ENCODE data around the gene CUBN. TPM values are rescaled to one million over a fixed set of nuclear protein-coding genes. Genes with fewer than 3 reads are reported as not detected.
A peak's percentile ranks its signal among the peaks of the same experiment; 100 is the strongest.

CUBN gene
- total RNA-seq, 1 experiment from 2014 or later = not detected

DNA sequence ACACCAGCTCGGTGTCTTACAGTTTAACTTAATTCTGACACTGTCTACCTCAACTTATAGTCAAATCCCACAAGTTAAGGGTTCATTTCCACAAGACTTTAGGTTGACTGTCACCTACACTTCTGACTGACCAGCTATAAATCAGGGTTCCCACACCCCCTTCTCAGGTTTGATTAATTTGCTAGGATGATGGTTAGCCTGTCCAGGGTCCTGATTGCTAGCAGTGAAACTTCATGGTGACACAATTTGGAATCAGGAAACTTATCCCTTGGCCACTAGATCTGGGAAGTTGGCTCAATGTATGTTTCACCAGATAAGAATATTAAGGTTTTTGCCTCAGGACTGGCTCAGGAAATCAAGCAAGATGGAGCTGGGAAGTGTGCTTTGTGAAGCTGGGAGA, 309.6 kb downstream of the CUBN start:
- Histone ChIP-seq H3K9me2 (replicated peaks; ENCODE audit: insufficient read depth, low read length) (no peaks in the 10 kb centered on the region), H3K27me3 (ENCODE audit: low read length) (no peaks in the 10 kb centered on the region), H3K79me2 (ENCODE audit: low read length) (peaks cover 19% of the 10 kb centered on the region), H3K36me3 (ENCODE audit: insufficient read depth, low read length) (no peaks in the 10 kb centered on the region; the same call in 1 of the 2 replicates), H3K27ac (ENCODE audit: low read length) (no peak overlapping the region), H3K4me2 (ENCODE audit: low read depth, low read length, poor library complexity, severe bottlenecking) (no peak overlapping the region), H3K4me1 (ENCODE audit: low read length) (peaks cover 20% of the 10 kb centered on the region), H3K4me3 (ENCODE audit: low read length) (no peak overlapping the region), H4K20me1 (ENCODE audit: insufficient read depth, low read depth, low read length) (no peaks in the 10 kb centered on the region), H3K9me3 (ENCODE audit: low read length) (peaks cover 11% of the 10 kb centered on the region), H2AFZ (ENCODE audit: low read length) (no peak overlapping the region), H3K9ac (ENCODE audit: low read length) (no peak overlapping the region)
- DNase-seq = no peak

DNA sequence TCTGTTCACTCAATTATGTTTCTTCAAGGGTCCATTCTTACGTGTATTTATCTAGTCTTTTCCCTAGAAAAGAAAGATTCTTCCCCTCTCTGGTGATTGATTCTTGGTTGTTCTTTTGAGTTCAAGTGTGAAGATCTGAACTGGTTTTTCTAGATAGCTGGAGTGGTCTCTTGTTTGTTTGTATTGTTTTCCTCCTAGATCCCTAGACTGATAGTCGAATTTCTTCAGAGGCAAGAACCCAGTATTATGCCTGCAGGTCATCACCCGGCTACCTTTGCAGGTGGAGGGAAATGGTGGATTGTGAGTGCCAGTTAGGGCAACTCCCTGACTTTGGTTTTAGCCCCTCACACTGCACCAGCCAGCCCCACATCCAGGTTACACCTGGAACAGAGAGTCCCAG, 310.2 kb downstream of the CUBN start:
- Histone ChIP-seq H3K36me3 (ENCODE audit: insufficient read depth, low read length) (no peaks in the 10 kb centered on the region; the same call in 1 of the 2 replicates), H3K4me2 (ENCODE audit: low read depth, low read length, poor library complexity, severe bottlenecking) (no peak overlapping the region), H4K20me1 (ENCODE audit: insufficient read depth, low read depth, low read length) (no peaks in the 10 kb centered on the region), H3K27ac (ENCODE audit: low read length) (no peak overlapping the region), H3K9ac (ENCODE audit: low read length) (no peak overlapping the region), H3K27me3 (ENCODE audit: low read length) (no peaks in the 10 kb centered on the region), H3K4me3 (ENCODE audit: low read length) (no peak overlapping the region), H3K79me2 (ENCODE audit: low read length) (peaks cover 25% of the 10 kb centered on the region), H2AFZ (ENCODE audit: low read length) (no peak overlapping the region), H3K9me3 (ENCODE audit: low read length) (peaks cover 11% of the 10 kb centered on the region), H3K9me2 (replicated peaks; ENCODE audit: insufficient read depth, low read length) (no peaks in the 10 kb centered on the region), H3K4me1 (ENCODE audit: low read length) (peaks cover 20% of the 10 kb centered on the region)
- DNase-seq = no peak

DNA sequence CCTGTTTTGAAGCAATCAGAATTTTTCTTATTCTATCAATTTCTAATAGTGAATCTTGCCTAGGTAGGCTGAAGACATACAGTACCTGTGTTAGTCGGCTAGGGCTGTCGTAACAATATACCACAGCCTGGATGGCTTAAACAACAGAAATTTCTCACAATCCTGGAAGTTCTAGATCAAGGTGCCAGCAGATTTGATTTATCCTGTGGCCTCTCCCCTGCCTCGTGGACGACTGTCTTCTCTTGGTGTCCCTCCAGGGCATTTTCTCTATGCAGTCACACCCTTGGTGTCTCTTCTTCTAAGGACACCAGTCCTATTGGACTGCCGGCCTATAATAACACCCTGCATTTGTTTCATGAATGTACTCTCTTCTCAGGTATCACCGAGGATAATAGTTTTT, 310.6 kb downstream of the CUBN start:
- Histone ChIP-seq H3K4me3 (ENCODE audit: low read length) (no peak overlapping the region), H3K9ac (ENCODE audit: low read length) (no peak overlapping the region), H2AFZ (ENCODE audit: low read length) (no peak overlapping the region)

GRCh38 chr10:16817125-16818019, 312.2 kb downstream of the CUBN start, which contains the start of gene RSU1:
Gene RSU1 (minus strand): TSS chr10:16817424. CDS start chr10:16817081, 343 bp downstream.
- peak within 1 kb of the TSS; percentile 80 for H3K9ac ChIP-seq (ENCODE audit: low read length)
- no peaks in the 10 kb centered on the region for H3K27me3 ChIP-seq (ENCODE audit: low read length)
- H3K4me1 ChIP-seq (ENCODE audit: low read length) = peaks cover 20% of the 10 kb centered on the region
- H3K4me2 ChIP-seq (ENCODE audit: low read depth, low read length, poor library complexity, severe bottlenecking) = peak within 1 kb of the TSS; percentile 92
- H4K20me1 ChIP-seq (ENCODE audit: insufficient read depth, low read depth, low read length) = no peaks in the 10 kb centered on the region
- no peaks in the 10 kb centered on the region for H3K36me3 ChIP-seq (ENCODE audit: insufficient read depth, low read length)
- DNase-seq = peak; percentile 100
- H3K79me2 ChIP-seq (ENCODE audit: low read length) = peaks cover 42% of the 10 kb centered on the region
- no peak within 1 kb of the TSS for H3K27ac ChIP-seq (ENCODE audit: low read length)
- H2AFZ ChIP-seq (ENCODE audit: low read length) = peak within 1 kb of the TSS; percentile 87
- H3K9me3 ChIP-seq (ENCODE audit: low read length) = peaks cover 7% of the 10 kb centered on the region
- peak within 1 kb of the TSS; percentile 78 for H3K4me3 ChIP-seq (ENCODE audit: low read length)
- no peaks in the 10 kb centered on the region for H3K9me2 ChIP-seq (replicated peaks; ENCODE audit: insufficient read depth, low read length)

More for the DNA sequence above, 310.6 kb downstream of the CUBN start:
- Histone ChIP-seq H3K4me2 (ENCODE audit: low read depth, low read length, poor library complexity, severe bottlenecking) (no peak overlapping the region), H3K9me2 (replicated peaks; ENCODE audit: insufficient read depth, low read length) (no peaks in the 10 kb centered on the region), H3K36me3 (ENCODE audit: insufficient read depth, low read length) (no peaks in the 10 kb centered on the region; the same call in 1 of the 2 replicates), H3K27me3 (ENCODE audit: low read length) (no peaks in the 10 kb centered on the region), H3K79me2 (ENCODE audit: low read length) (peaks cover 26% of the 10 kb centered on the region), H3K9me3 (ENCODE audit: low read length) (peaks cover 11% of the 10 kb centered on the region), H3K4me1 (ENCODE audit: low read length) (peaks cover 20% of the 10 kb centered on the region), H4K20me1 (ENCODE audit: insufficient read depth, low read depth, low read length) (no peaks in the 10 kb centered on the region), H3K27ac (ENCODE audit: low read length) (no peak overlapping the region)
- no peak for DNase-seq

DNA sequence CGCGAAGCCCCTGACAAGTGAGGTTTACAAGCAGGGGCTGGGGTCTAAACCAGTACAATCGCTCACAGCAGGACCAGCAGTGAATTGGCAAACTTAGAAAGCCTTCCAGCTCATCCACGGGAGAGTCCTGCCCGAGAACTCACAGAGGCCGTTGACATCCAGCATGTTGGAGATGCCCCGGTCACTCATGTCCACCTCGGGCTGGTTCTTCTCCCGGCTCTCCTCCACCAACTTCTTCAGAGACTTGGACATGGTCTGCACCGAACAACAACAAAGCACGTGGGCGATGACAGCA, 312.8 kb downstream of the CUBN start:
- Histone ChIP-seq H3K27ac (ENCODE audit: low read length) (no peak overlapping the region), H3K4me3 (ENCODE audit: low read length) (peak overlapping the region; percentile 78), H3K4me1 (ENCODE audit: low read length) (peaks cover 20% of the 10 kb centered on the region), H2AFZ (ENCODE audit: low read length) (peak overlapping the region; percentile 59; the same call in 1 of the 2 replicates), H3K9me3 (ENCODE audit: low read length) (peaks cover 1% of the 10 kb centered on the region; the same call in 1 of the 2 replicates), H3K36me3 (ENCODE audit: insufficient read depth, low read length) (no peaks in the 10 kb centered on the region), H4K20me1 (ENCODE audit: insufficient read depth, low read depth, low read length) (no peaks in the 10 kb centered on the region), H3K9me2 (replicated peaks; ENCODE audit: insufficient read depth, low read length) (no peaks in the 10 kb centered on the region), H3K9ac (ENCODE audit: low read length) (peak overlapping the region; percentile 80), H3K4me2 (ENCODE audit: low read depth, low read length, poor library complexity, severe bottlenecking) (peak overlapping the region; percentile 86), H3K79me2 (ENCODE audit: low read length) (peaks cover 44% of the 10 kb centered on the region), H3K27me3 (ENCODE audit: low read length) (no peaks in the 10 kb centered on the region)
- DNase-seq = no peak

- Histone ChIP-seq H3K4me1 (ENCODE audit: low read length) (peaks cover 20% of the 10 kb centered on the region), H3K9me2 (replicated peaks; ENCODE audit: insufficient read depth, low read length) (no peaks in the 10 kb centered on the region), H3K27ac (ENCODE audit: low read length) (no peak overlapping the region), H2AFZ (ENCODE audit: low read length) (no peak overlapping the region), H3K4me2 (ENCODE audit: low read depth, low read length, poor library complexity, severe bottlenecking) (peak overlapping the region; percentile 86), H3K9me3 (ENCODE audit: low read length) (no peaks in the 10 kb centered on the region), H3K79me2 (ENCODE audit: low read length) (peaks cover 50% of the 10 kb centered on the region), H4K20me1 (ENCODE audit: insufficient read depth, low read depth, low read length) (no peaks in the 10 kb centered on the region), H3K36me3 (ENCODE audit: insufficient read depth, low read length) (no peaks in the 10 kb centered on the region), H3K27me3 (ENCODE audit: low read length) (no peaks in the 10 kb centered on the region), H3K4me3 (ENCODE audit: low read length) (peak overlapping the region; percentile 78), H3K9ac (ENCODE audit: low read length) (peak overlapping the region; percentile 80)
- DNase-seq = no peak
Observed at GRCh38 chr10:16816171-16816570, 313.4 kb downstream of the CUBN start.

DNA sequence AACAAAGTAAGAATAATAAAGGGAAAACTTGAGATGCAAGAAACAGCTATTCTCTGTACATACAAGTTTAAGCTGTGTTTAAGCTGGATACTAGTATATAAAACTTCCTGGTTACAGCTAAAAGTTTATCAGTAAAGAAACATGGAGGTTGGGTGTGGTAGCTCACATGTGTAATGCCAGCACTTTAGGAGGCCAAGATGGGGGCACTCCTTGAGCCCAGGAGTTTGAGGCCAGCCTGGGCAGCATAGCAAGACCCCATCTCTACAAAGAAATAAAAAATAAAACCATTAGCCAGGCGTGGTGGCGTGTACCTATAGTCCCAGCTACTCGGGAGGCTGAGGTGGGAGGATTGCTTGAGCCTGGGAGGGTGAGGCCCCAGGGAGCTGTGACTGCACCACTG, 315.6 kb downstream of the CUBN start:
- H3K27me3 ChIP-seq (ENCODE audit: low read length) = no peaks in the 10 kb centered on the region
- H3K9ac ChIP-seq (ENCODE audit: low read length) = no peak overlapping the region
- no peak for DNase-seq
- H3K27ac ChIP-seq (ENCODE audit: low read length) = no peak overlapping the region
- H3K4me2 ChIP-seq (ENCODE audit: low read depth, low read length, poor library complexity, severe bottlenecking) = no peak overlapping the region
- H4K20me1 ChIP-seq (ENCODE audit: insufficient read depth, low read depth, low read length) = no peaks in the 10 kb centered on the region
- no peaks in the 10 kb centered on the region for H3K36me3 ChIP-seq (ENCODE audit: insufficient read depth, low read length)
- H3K4me3 ChIP-seq (ENCODE audit: low read length) = no peak overlapping the region
- H3K9me3 ChIP-seq (ENCODE audit: low read length) = no peaks in the 10 kb centered on the region
- H3K4me1 ChIP-seq (ENCODE audit: low read length) = peaks cover 20% of the 10 kb centered on the region
- peaks cover 66% of the 10 kb centered on the region for H3K79me2 ChIP-seq (ENCODE audit: low read length)
- no peak overlapping the region for H2AFZ ChIP-seq (ENCODE audit: low read length)
- H3K9me2 ChIP-seq (replicated peaks; ENCODE audit: insufficient read depth, low read length) = no peaks in the 10 kb centered on the region

DNA sequence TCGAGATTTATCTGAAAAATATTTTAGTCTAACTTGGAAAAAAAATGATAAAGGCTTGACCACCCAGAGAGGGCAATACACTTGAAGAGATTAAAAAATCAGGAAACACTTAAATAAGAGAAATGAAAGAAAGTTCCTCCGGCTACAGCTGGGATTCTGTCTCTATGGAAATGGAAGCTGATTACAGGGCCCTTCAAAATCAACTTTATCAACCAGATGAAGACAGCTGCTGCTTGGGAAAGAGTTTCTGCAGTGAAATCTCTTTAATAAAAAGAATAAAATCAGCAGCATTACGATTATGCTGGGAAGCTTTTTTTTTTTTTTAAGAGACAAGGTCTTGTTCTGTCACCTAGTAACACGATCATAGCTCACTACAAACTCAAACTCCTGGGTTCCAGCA, 316.9 kb downstream of the CUBN start:
- H3K4me2 ChIP-seq (ENCODE audit: low read depth, low read length, poor library complexity, severe bottlenecking) = no peak overlapping the region
- no peak overlapping the region for H3K27ac ChIP-seq (ENCODE audit: low read length)
- H3K36me3 ChIP-seq (ENCODE audit: insufficient read depth, low read length) = no peaks in the 10 kb centered on the region
- no peaks in the 10 kb centered on the region for H3K27me3 ChIP-seq (ENCODE audit: low read length)
- no peaks in the 10 kb centered on the region for H4K20me1 ChIP-seq (ENCODE audit: insufficient read depth, low read depth, low read length)
- no peak overlapping the region for H2AFZ ChIP-seq (ENCODE audit: low read length)
- H3K9me2 ChIP-seq (replicated peaks; ENCODE audit: insufficient read depth, low read length) = no peaks in the 10 kb centered on the region
- no peaks in the 10 kb centered on the region for H3K9me3 ChIP-seq (ENCODE audit: low read length)
- H3K9ac ChIP-seq (ENCODE audit: low read length) = no peak overlapping the region
- no peak for DNase-seq
- H3K79me2 ChIP-seq (ENCODE audit: low read length) = peaks cover 78% of the 10 kb centered on the region
- peaks cover 11% of the 10 kb centered on the region for H3K4me1 ChIP-seq (ENCODE audit: low read length)
- no peak overlapping the region for H3K4me3 ChIP-seq (ENCODE audit: low read length)
